Stimulated activated naive B cell treated with anti-CD40 and anti-IgM and Interleukin-4, amounts not matched to agents 10 μg/mL and 1 μg/mL and 100 μg/mL, for 72 hours (primary cell): ENCODE data around the gene STAT4.

Source experiments
- ATAC-seq, 2 donors: fragments of 150-1000 bp; cut with Tn5 transposase; replicated peaks; 2 replicates each; pipeline ENCODE4 v1.10.0; 2021; ENCODE audit warnings: moderate library complexity in 1 of 2
- DNase-seq: peaks from one replicate; pipeline ENCODE4 v3.0.0; 2021
- H3K27ac Mint-ChIP-seq: one replicate; pipeline ENCODE4 v1.8.0; 2022; ENCODE audit warnings: mild to moderate bottlenecking, mixed read lengths
- H3K27me3 Mint-ChIP-seq, 2 donors: one replicate each; pipeline ENCODE4 v1.8.0; 2022; ENCODE audit warnings: mixed read lengths in 2 of 2
- H3K36me3 Mint-ChIP-seq, 2 donors: one replicate each; pipeline ENCODE4 v1.8.0; 2022; ENCODE audit warnings: mixed read lengths in 2 of 2, mild to moderate bottlenecking in 1 of 2
- H3K4me1 Mint-ChIP-seq, 2 donors: one replicate each; pipeline ENCODE4 v1.8.0; 2022; ENCODE audit warnings: mixed read lengths in 2 of 2, mild to moderate bottlenecking in 1 of 2
- H3K4me3 Mint-ChIP-seq, 2 donors: one replicate each; pipeline ENCODE4 v1.8.0; 2022; ENCODE audit warnings: mild to moderate bottlenecking in 2 of 2, mixed read lengths in 2 of 2, moderate library complexity in 1 of 2
- H3K9me3 Mint-ChIP-seq, 2 donors: one replicate each; pipeline ENCODE4 v1.8.0; 2022; ENCODE audit warnings: mixed read lengths in 2 of 2, mild to moderate bottlenecking in 1 of 2

The STAT4 gene

GRCh38 chr2:190979906-190980629 is 170.7 kb downstream of the STAT4 start:
- Mint-ChIP-seq H3K4me1 (peaks cover 15 to 31% of the 10 kb centered on the region in 2 donors), H3K27me3 (no peaks in the 10 kb centered on the region)
- peak; percentile 16 to 38 for ATAC-seq

More at GRCh38 chr2:190979906-190980629, 170.7 kb downstream of the STAT4 start:
- Mint-ChIP-seq H3K27ac (peak overlapping the region; percentile 65), H3K4me3 (no peak overlapping the region), H3K36me3 (peaks cover 50 to 80% of the 10 kb centered on the region in 2 donors), H3K9me3 (no peaks in the 10 kb centered on the region)
- DNase-seq, result no peak
